ENCODE results near the gene SURF2. TPM values are rescaled to one million over a fixed set of nuclear protein-coding genes. Genes with fewer than 3 reads are reported as not detected.
"Not testable (repeated sequence)": the region's sequence is repeated elsewhere in the genome, so short reads cannot be mapped to it uniquely, and the experiment has no call there.

The SURF2 gene
- total RNA-seq, 2 donors from 2014 or later = 14.1 to 16.0 TPM

- H3K9me3 ChIP-seq (ENCODE audit: control insufficient read depth, low read length, poor library complexity, severe bottlenecking); ATAC-seq; DNase-seq; H3K4me1 Mint-ChIP-seq; H3K27ac Mint-ChIP-seq; H3K36me3 Mint-ChIP-seq (ENCODE audit: low read depth); H3K4me3 Mint-ChIP-seq: not testable (repeated sequence)
- H3K27me3 Mint-ChIP-seq = peaks cover 16% of the 10 kb centered on the region
These were observed 35.1 kb downstream of the SURF2 start for GRCh38 chr9:133391449-133391848.

DNA sequence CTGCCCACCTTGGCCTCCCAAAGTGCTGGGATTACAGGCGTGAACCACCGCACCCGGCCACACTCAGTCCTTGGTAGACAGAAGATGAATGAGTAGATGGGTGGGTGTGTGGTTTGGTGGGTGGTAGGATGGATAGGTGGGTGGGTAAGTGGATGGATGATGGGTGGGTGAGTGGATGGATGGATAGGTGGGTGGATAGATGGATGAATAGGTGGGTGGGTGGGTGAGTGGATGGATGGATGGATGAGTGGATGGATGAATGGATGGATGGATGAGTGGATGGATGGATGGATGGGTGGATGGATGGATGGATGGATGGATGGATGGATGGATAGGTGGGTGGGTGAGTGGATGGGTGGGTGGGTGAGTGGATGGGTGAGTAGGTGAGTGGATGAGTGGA lies 36.0 kb downstream of the SURF2 start:
- H3K4me3 Mint-ChIP-seq; H3K4me1 Mint-ChIP-seq; H3K9me3 ChIP-seq (ENCODE audit: control insufficient read depth, low read length, poor library complexity, severe bottlenecking); H3K36me3 Mint-ChIP-seq (ENCODE audit: low read depth); ATAC-seq; DNase-seq; H3K27ac Mint-ChIP-seq: not testable (repeated sequence)
- peaks cover 16% of the 10 kb centered on the region for H3K27me3 Mint-ChIP-seq

DNA sequence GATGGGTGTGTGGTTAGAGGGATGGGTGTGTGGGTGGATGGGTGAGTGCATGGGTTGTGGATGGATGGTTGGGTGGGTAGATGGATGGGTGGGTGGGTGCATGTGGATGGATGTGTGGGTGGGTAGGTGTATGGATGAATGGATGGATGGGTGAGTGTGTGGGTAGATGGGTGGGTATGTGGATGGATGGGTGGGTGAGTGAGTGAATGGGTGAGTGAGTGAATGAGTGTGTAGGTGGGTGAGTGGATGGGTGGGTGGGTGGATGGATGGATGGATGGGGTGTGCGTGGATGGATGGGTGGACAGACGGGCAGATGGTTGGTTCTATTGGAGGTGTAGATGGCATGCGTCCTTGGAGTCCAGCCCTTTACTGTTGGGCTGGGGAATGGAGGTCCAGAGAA lies 37.0 kb downstream of the SURF2 start:
- H3K9me3 ChIP-seq (ENCODE audit: control insufficient read depth, low read length, poor library complexity, severe bottlenecking) = no peaks in the 10 kb centered on the region
- ATAC-seq (no peak), DNase-seq (no peak)
- H3K36me3 Mint-ChIP-seq (ENCODE audit: low read depth) = no peaks in the 10 kb centered on the region
- H3K4me1 Mint-ChIP-seq = peaks cover 7% of the 10 kb centered on the region
- H3K27me3 Mint-ChIP-seq = peaks cover 16% of the 10 kb centered on the region
- no peak overlapping the region for H3K27ac Mint-ChIP-seq
- no peak overlapping the region for H3K4me3 Mint-ChIP-seq

DNA sequence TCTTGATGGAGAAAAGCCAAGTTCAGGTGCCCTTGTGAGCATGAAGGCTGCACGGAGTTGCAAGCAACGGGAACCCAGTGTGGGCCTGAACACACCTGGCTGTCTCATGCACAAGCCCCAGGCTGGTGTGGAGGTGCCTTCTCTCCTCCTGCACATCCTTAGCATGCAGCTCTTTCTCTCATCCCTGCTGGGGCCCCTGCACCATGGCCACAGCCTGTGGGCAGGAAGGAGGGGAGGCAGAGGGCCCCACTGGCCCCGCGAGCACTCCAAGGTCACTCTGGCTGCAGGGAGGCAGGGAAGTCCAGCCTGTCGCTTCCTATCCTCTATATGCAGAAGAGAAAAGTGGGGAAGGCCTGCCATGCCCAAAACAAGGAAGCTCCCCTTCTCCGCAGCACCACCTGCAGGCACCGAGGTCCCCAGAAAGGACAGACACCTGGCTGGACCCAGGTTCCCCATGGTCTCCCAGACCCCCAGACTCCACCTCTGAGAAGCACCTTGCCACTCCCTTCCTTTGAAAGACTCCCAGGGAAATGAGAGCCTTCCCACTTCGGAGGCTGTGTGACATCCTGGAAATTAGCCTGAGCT lies 38.4 kb downstream of the SURF2 start:
- no peak for DNase-seq
- H3K27ac Mint-ChIP-seq = no peak overlapping the region
- H3K27me3 Mint-ChIP-seq = peaks cover 10% of the 10 kb centered on the region
- no peaks in the 10 kb centered on the region for H3K36me3 Mint-ChIP-seq (ENCODE audit: low read depth)
- ATAC-seq = no peak
- H3K4me3 Mint-ChIP-seq = no peak overlapping the region
- H3K4me1 Mint-ChIP-seq = peaks cover 5% of the 10 kb centered on the region
- H3K9me3 ChIP-seq (ENCODE audit: control insufficient read depth, low read length, poor library complexity, severe bottlenecking) = no peaks in the 10 kb centered on the region

DNA sequence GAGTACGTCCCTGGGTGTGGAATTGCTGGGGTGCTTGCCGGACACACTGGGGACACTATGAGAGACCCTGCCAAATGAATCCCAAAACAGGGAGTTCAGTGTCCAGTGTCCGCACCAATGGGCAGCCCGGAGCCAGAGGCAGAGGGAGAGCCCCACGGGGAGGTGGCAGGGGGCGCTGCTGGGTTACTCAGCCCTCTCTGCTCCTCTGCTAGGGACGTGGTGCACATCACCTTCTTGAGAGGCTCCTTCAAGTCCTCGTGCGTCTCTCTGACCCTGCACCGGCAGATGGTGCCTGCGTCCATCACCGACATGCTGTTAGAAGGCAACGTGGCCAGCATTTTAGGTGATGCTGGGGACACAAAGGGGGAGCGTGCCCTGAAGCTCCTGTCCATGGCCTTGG lies 40.6 kb downstream of the SURF2 start:
- no peak overlapping the region for H3K27ac Mint-ChIP-seq
- ATAC-seq = no peak

GRCh38 chr9:133397370-133397769 lies 41.0 kb downstream of the SURF2 start:
- DNase-seq = no peak
- no peak overlapping the region for H3K4me3 Mint-ChIP-seq

More for the DNA sequence above, 40.6 kb downstream of the SURF2 start:
- Mint-ChIP-seq H3K4me1 (peaks cover 5% of the 10 kb centered on the region), H3K4me3 (no peak overlapping the region), H3K27me3 (no peaks in the 10 kb centered on the region), H3K36me3 (ENCODE audit: low read depth) (no peaks in the 10 kb centered on the region)
- H3K9me3 ChIP-seq (ENCODE audit: control insufficient read depth, low read length, poor library complexity, severe bottlenecking) = no peaks in the 10 kb centered on the region
- DNase-seq = no peak

GRCh38 chr9:133397895-133398294 lies 41.5 kb downstream of the SURF2 start:
- DNase-seq (no peak), ATAC-seq (no peak)
- Mint-ChIP-seq H3K36me3 (ENCODE audit: low read depth) (no peaks in the 10 kb centered on the region), H3K4me1 (peaks cover 6% of the 10 kb centered on the region), H3K27me3 (no peaks in the 10 kb centered on the region), H3K27ac (no peak overlapping the region), H3K4me3 (no peak overlapping the region)
- H3K9me3 ChIP-seq (ENCODE audit: control insufficient read depth, low read length, poor library complexity, severe bottlenecking) = no peaks in the 10 kb centered on the region

More at GRCh38 chr9:133397370-133397769, 41.0 kb downstream of the SURF2 start:
- no peak for ATAC-seq
- Mint-ChIP-seq H3K36me3 (ENCODE audit: low read depth) (no peaks in the 10 kb centered on the region), H3K27me3 (no peaks in the 10 kb centered on the region), H3K27ac (no peak overlapping the region), H3K4me1 (peaks cover 6% of the 10 kb centered on the region)
- no peaks in the 10 kb centered on the region for H3K9me3 ChIP-seq (ENCODE audit: control insufficient read depth, low read length, poor library complexity, severe bottlenecking)

GRCh38 chr9:133400292-133400691 lies 43.9 kb downstream of the SURF2 start:
- Mint-ChIP-seq H3K4me1 (peaks cover 6% of the 10 kb centered on the region), H3K27ac (no peak overlapping the region), H3K4me3 (no peak overlapping the region), H3K36me3 (ENCODE audit: low read depth) (no peaks in the 10 kb centered on the region), H3K27me3 (no peaks in the 10 kb centered on the region)
- DNase-seq (no peak), ATAC-seq (no peak)
- H3K9me3 ChIP-seq (ENCODE audit: control insufficient read depth, low read length, poor library complexity, severe bottlenecking) = no peaks in the 10 kb centered on the region

GRCh38 chr9:133401588-133401987 lies 45.2 kb downstream of the SURF2 start:
- no peaks in the 10 kb centered on the region for H3K9me3 ChIP-seq (ENCODE audit: control insufficient read depth, low read length, poor library complexity, severe bottlenecking)
- Mint-ChIP-seq H3K4me3 (no peak overlapping the region), H3K27me3 (no peaks in the 10 kb centered on the region), H3K27ac (peak overlapping the region; percentile 9), H3K36me3 (ENCODE audit: low read depth) (peaks cover 3% of the 10 kb centered on the region), H3K4me1 (peaks cover 6% of the 10 kb centered on the region)
- DNase-seq (no peak), ATAC-seq (no peak)

DNA sequence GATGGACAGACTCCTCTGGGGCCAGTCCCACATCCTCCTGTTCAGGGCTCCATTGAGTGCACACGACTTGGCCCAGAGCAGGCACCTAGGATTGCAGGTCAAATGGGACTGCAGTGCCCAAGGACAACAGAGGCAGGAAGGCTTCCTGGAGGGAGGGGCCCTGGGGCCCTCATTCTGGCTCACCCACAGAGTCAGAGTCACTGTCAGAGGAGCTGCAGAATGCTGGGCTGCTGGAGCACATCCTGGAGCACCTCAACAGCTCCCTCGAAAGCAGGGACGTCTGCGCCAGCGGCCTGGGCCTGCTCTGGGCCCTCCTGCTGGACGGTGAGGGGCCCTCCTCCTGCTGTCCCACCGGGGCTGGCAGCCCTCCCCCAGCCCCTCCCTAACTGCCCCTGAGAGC lies 46.3 kb downstream of the SURF2 start:
- Mint-ChIP-seq H3K27me3 (no peaks in the 10 kb centered on the region), H3K27ac (peak overlapping the region; percentile 9), H3K4me3 (no peak overlapping the region), H3K4me1 (peaks cover 7% of the 10 kb centered on the region), H3K36me3 (ENCODE audit: low read depth) (peaks cover 3% of the 10 kb centered on the region)
- DNase-seq (no peak), ATAC-seq (no peak)
- H3K9me3 ChIP-seq (ENCODE audit: control insufficient read depth, low read length, poor library complexity, severe bottlenecking) = no peaks in the 10 kb centered on the region

DNA sequence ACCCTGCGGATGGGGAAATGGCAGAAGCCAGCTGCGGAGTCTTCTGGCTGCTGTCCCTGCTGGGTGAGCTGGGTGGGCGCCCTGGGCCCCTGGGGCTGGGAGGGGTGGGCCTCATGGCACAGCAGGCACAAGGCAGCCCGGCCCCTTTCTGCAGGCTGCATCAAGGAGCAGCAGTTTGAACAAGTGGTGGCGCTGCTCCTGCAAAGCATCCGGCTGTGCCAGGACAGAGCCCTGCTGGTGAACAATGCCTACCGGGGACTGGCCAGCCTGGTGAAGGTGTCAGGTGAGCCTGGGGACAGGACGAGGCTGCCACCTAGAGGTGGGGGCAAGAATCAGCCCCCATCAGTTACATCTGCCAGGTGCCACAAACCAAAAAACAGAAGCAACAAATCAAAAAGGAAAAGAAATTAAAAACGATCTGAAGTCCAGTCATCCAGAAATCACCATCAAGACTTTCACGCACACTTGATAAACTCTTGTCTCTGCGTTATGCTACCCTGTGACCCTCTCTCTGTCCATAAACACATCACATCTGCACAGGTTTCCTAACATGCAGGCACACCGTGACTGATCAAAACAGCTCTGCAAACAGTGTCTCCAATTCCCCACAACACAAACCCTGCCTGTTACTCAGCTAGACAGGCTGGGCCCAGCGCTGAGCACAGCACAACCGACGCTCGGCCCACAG lies 47.6 kb downstream of the SURF2 start:
- ATAC-seq = peak; percentile 49
- no peak overlapping the region for H3K27ac Mint-ChIP-seq
- peak; percentile 35 to 59 (median 41) for DNase-seq
- H3K9me3 ChIP-seq (ENCODE audit: control insufficient read depth, low read length, poor library complexity, severe bottlenecking) = no peaks in the 10 kb centered on the region
- peaks cover 3% of the 10 kb centered on the region for H3K36me3 Mint-ChIP-seq (ENCODE audit: low read depth)
- H3K4me3 Mint-ChIP-seq = no peak overlapping the region
- H3K27me3 Mint-ChIP-seq = no peaks in the 10 kb centered on the region
- H3K4me1 Mint-ChIP-seq = peaks cover 7% of the 10 kb centered on the region

- Mint-ChIP-seq H3K27ac (no peak overlapping the region), H3K36me3 (ENCODE audit: low read depth) (peaks cover 3% of the 10 kb centered on the region), H3K27me3 (no peaks in the 10 kb centered on the region), H3K4me3 (no peak overlapping the region), H3K4me1 (peaks cover 7% of the 10 kb centered on the region)
- no peaks in the 10 kb centered on the region for H3K9me3 ChIP-seq (ENCODE audit: control insufficient read depth, low read length, poor library complexity, severe bottlenecking)
- no peak for DNase-seq
- no peak for ATAC-seq
These were observed 48.2 kb downstream of the SURF2 start for GRCh38 chr9:133404454-133405002.

DNA sequence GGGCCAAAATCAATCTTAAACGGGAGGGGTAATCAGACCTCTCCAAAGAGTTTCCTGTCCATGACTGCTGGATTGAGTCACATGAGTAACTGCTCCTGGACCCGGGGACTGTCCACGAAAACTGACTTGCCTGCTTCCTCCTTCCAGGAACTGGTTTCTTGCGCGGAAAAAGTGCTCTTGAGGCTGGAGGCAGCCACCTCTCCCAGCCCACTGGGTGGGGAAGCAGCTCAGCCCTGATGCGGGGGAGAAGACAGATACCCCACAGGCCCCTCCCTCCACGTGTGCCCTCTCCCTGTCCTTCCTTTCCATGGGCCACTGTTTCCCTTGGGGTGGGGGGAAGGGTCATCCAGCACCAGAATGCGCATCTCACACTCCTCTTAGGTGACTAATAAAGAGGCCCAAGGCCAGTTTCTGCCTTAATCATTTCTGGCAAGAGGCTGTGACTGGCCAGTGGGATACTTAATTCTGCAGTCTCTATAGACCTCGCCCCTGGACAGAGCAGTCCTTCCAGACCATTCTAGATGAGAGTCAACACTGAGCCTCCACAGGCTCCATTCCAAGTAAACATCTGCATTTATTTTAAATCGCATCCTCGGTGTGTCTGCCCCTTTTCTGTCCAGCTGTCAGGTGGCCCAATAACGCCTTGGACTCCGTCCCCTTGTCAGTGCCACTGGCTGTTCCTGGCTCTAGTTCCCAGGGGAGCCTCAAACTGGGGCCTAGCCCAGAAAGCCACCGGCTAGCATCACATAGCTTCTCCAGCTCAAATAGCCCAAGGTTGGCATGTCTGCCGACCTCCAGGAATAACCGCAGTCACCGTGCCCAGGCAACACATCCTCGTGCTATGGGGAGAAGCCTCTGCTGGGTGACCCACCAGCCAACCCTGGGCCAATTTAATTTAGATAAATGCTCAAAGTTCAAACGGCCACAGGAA lies 49.4 kb downstream of the SURF2 start:
- Mint-ChIP-seq H3K27ac (peak overlapping the region; percentile 79), H3K27me3 (no peaks in the 10 kb centered on the region)

More for the DNA sequence above, 49.4 kb downstream of the SURF2 start:
- Mint-ChIP-seq H3K4me1 (peaks cover 7% of the 10 kb centered on the region), H3K36me3 (ENCODE audit: low read depth) (peaks cover 7% of the 10 kb centered on the region), H3K4me3 (no peak overlapping the region)
- no peak for DNase-seq
- H3K9me3 ChIP-seq (ENCODE audit: control insufficient read depth, low read length, poor library complexity, severe bottlenecking) = no peaks in the 10 kb centered on the region
- ATAC-seq = no peak

All from T-helper 17 cell (primary cell).